Measurements from ENCODE around the gene PBX2. TPM values are rescaled to one million over a fixed set of nuclear protein-coding genes. Genes with fewer than 3 reads are reported as not detected.
"Not testable (repeated sequence)": the region's sequence is repeated elsewhere in the genome, so short reads cannot be mapped to it uniquely, and the experiment has no call there.

PBX2 gene, protein sequence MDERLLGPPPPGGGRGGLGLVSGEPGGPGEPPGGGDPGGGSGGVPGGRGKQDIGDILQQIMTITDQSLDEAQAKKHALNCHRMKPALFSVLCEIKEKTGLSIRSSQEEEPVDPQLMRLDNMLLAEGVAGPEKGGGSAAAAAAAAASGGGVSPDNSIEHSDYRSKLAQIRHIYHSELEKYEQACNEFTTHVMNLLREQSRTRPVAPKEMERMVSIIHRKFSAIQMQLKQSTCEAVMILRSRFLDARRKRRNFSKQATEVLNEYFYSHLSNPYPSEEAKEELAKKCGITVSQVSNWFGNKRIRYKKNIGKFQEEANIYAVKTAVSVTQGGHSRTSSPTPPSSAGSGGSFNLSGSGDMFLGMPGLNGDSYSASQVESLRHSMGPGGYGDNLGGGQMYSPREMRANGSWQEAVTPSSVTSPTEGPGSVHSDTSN
- 16.7 and 17.7 TPM in 2 replicates for total RNA-seq (2014; rRNA removed; shearing (Covaris generic))
- polyA plus RNA-seq (2015; cell fraction: cytosol; rRNA removed) = 43.1 and 57.4 TPM in 2 replicates
- 136 and 178 TPM in 2 replicates for polyA plus RNA-seq (2015; cell fraction: nucleus; rRNA removed)

DNA sequence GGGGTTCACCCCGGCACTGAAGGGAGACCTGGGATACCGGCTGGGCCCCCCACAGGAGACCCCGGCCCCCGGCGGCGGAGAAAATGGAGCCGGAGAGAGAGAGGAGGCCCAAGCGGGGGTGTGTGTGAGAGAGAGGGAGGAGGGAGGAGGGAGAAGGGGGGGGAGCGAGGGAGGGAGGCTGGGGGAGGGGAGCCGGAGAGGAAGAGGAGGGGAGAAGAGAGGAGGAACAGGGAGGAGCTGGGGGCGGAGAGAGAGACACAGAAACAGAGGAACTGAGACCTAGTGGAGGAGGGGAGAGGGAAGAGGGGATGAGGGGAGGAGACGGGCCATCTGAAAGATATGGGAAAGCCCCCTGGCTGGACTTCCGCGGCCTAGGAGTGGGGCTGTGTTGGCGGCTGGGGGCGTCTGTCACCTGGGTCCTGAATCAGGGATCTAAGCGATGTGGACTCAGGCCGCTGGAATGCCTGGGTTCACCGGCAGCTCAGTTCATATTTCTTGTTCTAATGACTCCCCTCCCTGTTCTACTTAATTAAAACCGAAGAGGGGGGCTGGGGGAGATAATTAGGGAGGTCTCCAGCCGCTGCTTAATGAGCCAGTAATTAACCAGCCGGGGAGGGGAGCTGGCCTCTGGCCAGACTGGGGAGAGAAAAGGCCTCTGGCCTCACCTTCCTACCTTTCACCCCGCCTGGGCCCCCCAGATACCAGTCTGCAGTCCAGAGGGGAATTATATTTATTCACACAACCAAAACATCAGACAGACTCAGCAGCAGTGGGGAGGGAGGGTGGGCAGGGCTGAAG, at the start of gene PBX2:
Gene PBX2, minus strand, starts transcription at position 149 of the 798 bp plus-strand sequence. CDS start 287 bp downstream, outside the sequence.
- peak; percentile 84 for DNase-seq (ENCODE audit: low read depth, low spot score)
- in situ Hi-C loops (cut with HindIII; ENCODE audit: low pct_unique_long_range_greater_than_20kb, low sequenced_read_pairs) = no loop called here

DNA sequence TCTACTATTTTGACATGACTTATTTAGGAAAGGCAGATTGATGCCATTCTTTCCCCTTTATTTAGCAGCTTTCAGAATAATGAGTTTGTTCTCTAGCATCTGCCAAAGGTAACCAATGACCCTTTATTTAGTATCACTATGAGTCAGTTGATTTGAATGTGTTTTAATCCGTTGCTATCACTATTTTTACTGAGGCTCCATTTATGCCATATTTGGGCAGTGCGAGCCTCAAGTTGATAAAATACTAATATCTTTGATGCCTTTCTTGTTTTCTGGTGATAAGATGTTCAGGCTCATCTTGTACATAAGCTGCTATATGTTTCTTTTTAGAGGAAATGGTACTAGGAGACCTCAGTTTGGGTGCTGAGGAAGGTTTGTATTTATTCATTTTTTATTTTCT, 49.5 kb upstream of the PBX2 start:
- in situ Hi-C loops (cut with HindIII; ENCODE audit: low pct_unique_long_range_greater_than_20kb, low sequenced_read_pairs) = no loop called here

GRCh38 chr6:32234934-32235333, 44.9 kb upstream of the PBX2 start:
- DNase-seq (ENCODE audit: low read depth, low spot score) = no peak
- in situ Hi-C loops (cut with HindIII; ENCODE audit: low pct_unique_long_range_greater_than_20kb, low sequenced_read_pairs) = no loop called here

More for the DNA sequence above, 49.5 kb upstream of the PBX2 start:
- DNase-seq (ENCODE audit: low read depth, low spot score) = no peak

GRCh38 chr6:32226434-32226833, 36.4 kb upstream of the PBX2 start:
- in situ Hi-C loops (cut with HindIII; ENCODE audit: low pct_unique_long_range_greater_than_20kb, low sequenced_read_pairs) = no loop called here
- no peak for DNase-seq (ENCODE audit: low read depth, low spot score)

- in situ Hi-C loops (cut with HindIII; ENCODE audit: low pct_unique_long_range_greater_than_20kb, low sequenced_read_pairs) = no loop called here
- no peak for DNase-seq (ENCODE audit: low read depth, low spot score)
Measured at GRCh38 chr6:32224696-32225095, 34.7 kb upstream of the PBX2 start.

DNA sequence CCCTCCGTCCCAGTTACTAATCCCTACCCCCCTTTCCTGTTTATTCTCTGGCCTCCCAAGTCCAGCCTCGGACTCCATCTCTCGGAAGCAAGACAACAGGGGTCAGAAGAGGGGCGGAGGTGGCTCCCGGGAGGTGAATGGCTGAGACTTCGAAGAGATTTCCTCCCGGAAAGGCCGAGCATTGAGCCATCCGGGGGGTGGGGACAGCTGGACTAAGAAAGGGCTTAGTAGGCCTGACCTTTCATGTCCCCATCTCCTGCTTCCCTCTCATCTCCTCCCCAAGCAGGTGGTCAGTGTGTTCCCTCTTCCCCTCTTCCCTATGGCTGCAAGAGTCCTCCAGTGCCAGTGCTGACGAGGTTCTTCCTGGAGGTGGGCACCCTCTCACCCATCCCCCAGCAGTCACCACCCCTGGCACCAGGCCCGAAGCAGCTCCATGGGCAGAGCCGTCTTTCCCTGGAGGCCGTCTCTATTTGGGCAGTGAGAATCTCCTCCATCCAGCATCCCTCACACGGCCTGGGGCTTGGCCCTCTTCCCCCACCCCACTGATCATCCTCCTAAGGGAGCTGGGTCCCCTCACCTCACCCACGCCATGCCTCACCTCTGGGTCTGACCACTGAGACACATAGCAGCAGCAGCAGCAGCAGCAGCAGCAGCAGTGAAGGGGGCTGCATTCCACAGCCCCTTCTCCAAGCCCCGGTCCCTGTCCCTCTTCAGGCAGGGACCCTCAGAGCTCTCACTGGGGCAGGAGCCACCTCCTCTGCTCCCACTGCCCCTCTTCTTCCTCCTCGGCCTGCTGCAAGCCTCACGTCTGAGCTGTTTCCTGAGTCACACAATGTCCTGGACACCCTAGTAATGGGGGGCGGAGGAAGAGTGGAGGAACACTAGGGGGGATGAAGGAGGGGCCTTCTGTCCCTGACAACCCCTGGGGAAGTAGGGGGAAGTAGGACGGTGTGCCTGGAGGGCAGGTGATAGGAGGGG, 33.5 kb upstream of the PBX2 start, which contains the start of gene NOTCH4:
Gene NOTCH4, minus strand, starts transcription at position 810 of the 978 bp plus-strand sequence. Its CDS starts 139 bp downstream, at position 671.
- DNase-seq (ENCODE audit: low read depth, low spot score) = no peak
- in situ Hi-C loops (cut with HindIII; ENCODE audit: low pct_unique_long_range_greater_than_20kb, low sequenced_read_pairs) = no loop called here

DNA sequence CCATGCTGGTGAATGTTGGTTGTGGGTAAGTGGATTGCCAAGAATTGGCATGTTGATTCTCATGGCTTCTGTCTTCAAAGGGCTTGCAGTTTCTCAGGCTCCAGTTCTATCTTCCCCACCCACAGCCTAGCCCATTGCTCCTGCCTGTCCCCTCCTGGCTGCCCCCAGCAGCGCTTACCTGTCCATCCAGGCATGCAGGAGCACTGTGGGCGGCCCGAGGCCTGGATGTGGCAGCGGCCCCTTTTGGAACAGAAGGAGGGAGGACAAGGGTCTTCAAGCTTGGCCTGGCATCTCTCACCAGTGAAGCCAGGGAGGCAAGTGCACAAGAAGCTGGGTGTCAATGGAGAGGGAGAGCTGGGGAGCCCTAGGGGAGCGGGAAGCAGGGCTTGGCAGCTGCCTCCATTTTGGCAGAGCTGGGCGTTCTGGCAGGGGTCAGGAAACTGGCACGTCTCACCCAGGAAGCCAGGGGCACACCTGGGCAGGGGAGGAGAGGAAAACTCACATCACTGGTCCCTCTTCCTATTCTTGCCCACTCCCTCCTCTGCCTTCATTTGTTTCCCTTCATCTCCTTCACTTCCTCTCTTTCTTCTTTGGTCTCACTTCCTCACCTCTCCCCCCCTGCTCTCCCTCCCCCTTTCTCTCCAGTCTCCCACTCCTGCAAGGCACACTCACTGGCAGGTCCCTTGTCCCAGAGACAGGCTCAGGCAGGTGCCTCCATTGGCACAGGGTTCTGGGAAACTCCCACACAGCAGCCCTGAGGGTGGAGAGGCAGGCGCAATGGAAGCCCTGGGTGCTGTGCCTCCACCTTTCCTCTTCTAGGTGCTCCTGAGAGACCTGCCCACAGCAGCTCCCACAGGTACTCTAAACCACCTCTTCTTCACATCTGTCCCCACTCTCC, 32.6 kb upstream of the PBX2 start:
- in situ Hi-C loops (cut with HindIII; ENCODE audit: low pct_unique_long_range_greater_than_20kb, low sequenced_read_pairs) = no loop called here
- no peak for DNase-seq (ENCODE audit: low read depth, low spot score)

GRCh38 chr6:32220021-32220420, 30.0 kb upstream of the PBX2 start:
- no peak for DNase-seq (ENCODE audit: low read depth, low spot score)
- in situ Hi-C loops (cut with HindIII; ENCODE audit: low pct_unique_long_range_greater_than_20kb, low sequenced_read_pairs) = no loop called here

DNA sequence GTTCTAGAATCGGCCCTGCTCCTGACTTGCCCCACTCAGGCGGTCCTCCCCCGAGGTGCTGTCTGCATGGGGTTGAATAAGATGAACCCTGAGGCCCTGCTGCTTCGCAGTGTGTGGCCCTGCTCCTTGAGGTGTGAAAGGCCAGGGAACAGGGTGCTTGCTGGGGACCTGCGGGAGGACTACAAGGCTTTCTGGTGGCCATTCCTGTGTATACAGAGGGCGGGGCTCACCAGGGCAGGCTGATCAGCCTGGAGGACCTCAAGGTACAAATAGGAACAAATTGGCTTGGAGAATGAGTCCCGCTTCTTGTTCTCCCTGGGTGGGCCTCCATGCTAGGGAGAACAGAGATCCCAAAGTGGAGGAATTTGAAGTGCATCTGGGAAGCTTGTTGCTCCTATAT, 28.2 kb upstream of the PBX2 start:
- in situ Hi-C loops (cut with HindIII; ENCODE audit: low pct_unique_long_range_greater_than_20kb, low sequenced_read_pairs) = no loop called here

DNA sequence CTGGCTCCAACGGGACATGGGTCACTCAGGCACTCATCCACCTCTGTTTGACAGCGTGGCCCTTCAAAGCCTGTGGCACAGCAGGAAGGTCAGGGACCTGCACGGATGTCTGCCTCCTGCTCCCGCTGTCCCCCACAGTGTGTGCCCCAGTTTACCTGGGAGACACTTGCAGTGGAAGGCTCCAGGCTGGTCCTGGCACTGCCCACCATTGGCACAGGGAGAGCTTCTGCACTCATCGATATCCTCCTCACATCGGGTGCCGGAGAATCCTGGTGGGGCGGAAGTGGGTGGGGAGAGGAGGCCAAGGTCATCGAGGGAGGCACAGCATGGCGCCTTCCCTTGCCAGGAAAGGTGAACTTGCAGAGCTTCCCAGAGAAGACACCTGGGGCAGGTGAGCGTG, 27.0 kb upstream of the PBX2 start:
- no peak for DNase-seq (ENCODE audit: low read depth, low spot score)
- in situ Hi-C loops (cut with HindIII; ENCODE audit: low pct_unique_long_range_greater_than_20kb, low sequenced_read_pairs) = no loop called here

More for the DNA sequence above, 28.2 kb upstream of the PBX2 start:
- DNase-seq (ENCODE audit: low read depth, low spot score) = no peak

DNA sequence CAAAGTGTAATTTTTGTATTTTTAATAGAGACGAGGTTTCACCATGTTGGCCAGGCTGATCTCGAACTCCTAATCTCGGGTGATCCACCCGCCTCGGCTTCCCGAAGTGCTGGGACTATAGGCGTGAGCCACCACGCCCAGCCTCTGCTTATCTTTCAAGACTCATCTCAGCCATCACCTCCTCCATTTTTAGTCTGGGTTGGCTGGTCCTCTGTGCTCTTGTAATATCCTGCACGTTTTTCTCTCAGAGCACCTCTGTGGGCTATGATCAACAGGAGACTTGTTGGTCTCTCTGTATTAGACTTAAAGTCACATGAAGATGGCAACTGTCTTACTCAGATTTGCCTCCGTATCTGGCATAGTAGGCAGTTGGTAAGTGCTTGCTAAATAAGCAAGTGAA, 26.3 kb upstream of the PBX2 start:
- DNase-seq (ENCODE audit: low read depth, low spot score) = no peak
- in situ Hi-C loops (cut with HindIII; ENCODE audit: low pct_unique_long_range_greater_than_20kb, low sequenced_read_pairs) = no loop called here

DNA sequence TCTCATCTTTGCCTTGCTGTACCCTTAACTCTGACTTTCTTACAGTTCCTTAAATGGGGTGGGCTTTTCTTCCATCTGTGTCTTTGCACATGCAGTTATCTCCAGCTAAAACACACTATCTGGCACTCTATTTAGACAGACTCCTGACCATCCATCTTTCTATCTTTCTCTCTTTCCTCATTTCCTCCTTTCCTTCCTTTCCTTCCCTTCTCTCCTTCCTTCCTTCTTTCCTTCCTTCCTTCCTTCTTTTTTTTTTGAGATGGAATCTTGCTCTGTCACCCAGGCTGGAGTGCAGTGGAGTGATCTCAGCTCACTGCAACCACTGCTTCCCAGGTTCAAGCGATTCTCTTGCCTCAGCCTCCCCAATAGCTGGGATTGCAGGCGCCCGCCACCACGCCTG, 25.6 kb upstream of the PBX2 start:
- in situ Hi-C loops (cut with HindIII; ENCODE audit: low pct_unique_long_range_greater_than_20kb, low sequenced_read_pairs) = no loop called here
- DNase-seq (ENCODE audit: low read depth, low spot score) = no peak

- in situ Hi-C loops (cut with HindIII; ENCODE audit: low pct_unique_long_range_greater_than_20kb, low sequenced_read_pairs) = no loop called here
- DNase-seq (ENCODE audit: low read depth, low spot score) = no peak
Measured at GRCh38 chr6:32214126-32214525, 24.1 kb upstream of the PBX2 start.

DNA sequence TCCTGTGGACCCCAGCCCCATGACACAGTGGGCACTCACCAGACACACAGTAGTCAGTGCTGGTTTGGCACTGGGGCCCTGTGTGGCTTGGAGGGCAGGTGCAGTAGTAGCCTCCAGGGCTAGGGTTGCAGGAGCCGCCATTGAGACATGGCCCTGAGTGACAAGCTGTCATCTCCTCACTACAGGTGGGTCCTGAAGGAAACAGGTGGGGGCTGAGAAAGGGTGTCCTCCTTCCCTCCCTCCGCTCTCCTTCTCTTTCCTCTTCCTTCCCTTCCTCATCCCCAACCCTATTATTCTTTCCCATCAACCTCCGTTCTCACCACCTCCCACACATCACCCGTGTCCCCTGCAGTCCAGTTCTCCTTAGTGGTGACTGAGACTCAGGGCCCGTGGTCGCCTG, 23.6 kb upstream of the PBX2 start:
- DNase-seq (ENCODE audit: low read depth, low spot score) = no peak
- in situ Hi-C loops (cut with HindIII; ENCODE audit: low pct_unique_long_range_greater_than_20kb, low sequenced_read_pairs) = no loop called here

DNA sequence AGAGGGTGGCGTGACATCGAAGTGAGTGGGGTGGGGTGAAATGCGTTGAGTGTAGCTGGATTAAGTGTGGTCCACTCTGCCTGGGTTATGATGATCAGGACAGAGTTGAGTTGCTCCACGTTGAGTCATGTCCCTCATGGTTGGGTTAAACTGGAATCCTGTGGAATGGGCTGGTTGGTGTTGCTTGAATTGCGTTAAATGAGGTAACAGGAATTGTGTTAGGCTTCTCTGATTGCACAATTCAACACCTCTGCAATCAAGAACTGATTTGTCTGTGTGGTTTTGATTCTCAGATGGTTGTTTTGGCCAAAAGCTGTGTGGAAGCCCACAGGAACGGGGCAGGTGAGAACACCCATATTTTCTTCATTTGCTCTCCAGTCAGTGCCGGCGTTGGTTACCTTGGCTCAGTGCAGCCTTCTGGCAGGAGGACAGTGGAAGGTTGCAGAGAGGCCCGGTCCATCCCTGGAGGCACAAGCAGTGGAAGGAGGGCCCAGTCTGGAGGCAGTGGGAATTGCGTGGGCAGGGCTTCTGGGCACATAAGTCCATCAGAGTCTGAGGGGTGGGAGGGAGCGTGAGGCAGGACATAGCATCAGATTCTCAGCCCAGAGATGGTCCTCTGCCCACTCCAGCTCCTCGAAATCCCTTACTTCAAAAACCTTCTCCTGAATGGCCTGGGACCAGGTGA, 22.2 kb upstream of the PBX2 start:
- DNase-seq (ENCODE audit: low read depth, low spot score) = no peak
- in situ Hi-C loops (cut with HindIII; ENCODE audit: low pct_unique_long_range_greater_than_20kb, low sequenced_read_pairs) = no loop called here

GRCh38 chr6:32211432-32211831, 21.4 kb upstream of the PBX2 start:
- DNase-seq (ENCODE audit: low read depth, low spot score); in situ Hi-C loops (cut with HindIII; ENCODE audit: low pct_unique_long_range_greater_than_20kb, low sequenced_read_pairs): not testable (repeated sequence)
